K562 (cell line): ENCODE measurements around the gene IMP4. TPM values are rescaled to one million over a fixed set of nuclear protein-coding genes. Genes with fewer than 3 reads are reported as not detected.

Source experiments
- ATAC-seq: fragments of 200-7000 bp; cut with Tn5 transposase; 3 replicates; pipeline ENCODE4 v1.9.1; 2020; ENCODE audit warnings: moderate library complexity
- BruUV-seq: library from RNA; stranded (reverse); fragments of 400-500 nt; replicated peaks from 2 replicates; lab custom pipeline; 2021; lab: Mats Ljungman, UMichigan
- CTCF ChIA-PET: fragments of 300-600 bp; formaldehyde crosslinking; extraction: SDS; loops from one replicate; lab custom pipeline; 2021; ENCODE audit warnings: low intra/inter-chr PET ratio; lab: Yijun Ruan, JAX
- POLR2A ChIA-PET: fragments of 300-600, 350-650 bp; sonication (Branson Sonifier 250); formaldehyde crosslinking; extraction: SDS; loops from one replicate; lab custom pipeline; 2021; ENCODE audit warnings: antibody characterized with exemption, inconsistent platforms; lab: Yijun Ruan, JAX
- DNase-seq, 4 experiments: peaks; one replicate each; pipeline versions ENCODE4 v3.0.0 to v3.0.0-alpha.2; 2011 to 2018; ENCODE audit warnings: low spot score in 3 of 4, mixed read lengths in 3 of 4; ENCODE audit errors: extremely low read depth in 1 of 4
- FAIRE-seq: peaks from 2 replicates; lab custom pipeline; 2011; peaks lifted over from hg19 to GRCh38; lab: Jason Lieb, UNC
- H2AFZ ChIP-seq: 2 replicates; pipeline ENCODE4 v1.6.0; 2011; ENCODE audit warnings: low read depth, low read length, control low read depth, inconsistent platforms
- H3K27ac ChIP-seq: fragments of 200-600 bp; 3 replicates; pipeline ENCODE4 v1.8.0; 2011; ENCODE audit warnings: low read depth, mild to moderate bottlenecking, control low read depth, inconsistent platforms, low read length, moderate library complexity, mixed read lengths; ENCODE audit errors: extremely low read depth
- H3K27me3 ChIP-seq, 2 experiments: fragments of 300-600 bp in 1 of 2; 2 replicates in 1 of 2; 3 replicates in 1 of 2; pipeline versions ENCODE4 v1.6.0 to v1.8.0; 2011; ENCODE audit warnings: inconsistent platforms in 2 of 2, low read length in 2 of 2, mild to moderate bottlenecking in 1 of 2, mixed read lengths in 1 of 2, moderate library complexity in 1 of 2; ENCODE audit not compliant: control insufficient read depth in 2 of 2, insufficient read depth in 2 of 2
- H3K36me3 ChIP-seq: fragments of 300-600 bp; 3 replicates; pipeline ENCODE4 v1.8.0; 2011; ENCODE audit warnings: mild to moderate bottlenecking, low read length, inconsistent platforms; ENCODE audit not compliant: control insufficient read depth, insufficient read depth
- H3K4me1 ChIP-seq, 2 experiments: fragments of 200-600 bp in 1 of 2; replicated peaks in 1 of 2; 2 replicates in 1 of 2; 3 replicates in 1 of 2; pipeline versions ENCODE4 v1.5.1 to v1.8.0; 2011; ENCODE audit warnings: inconsistent platforms in 2 of 2, low read length in 2 of 2, mild to moderate bottlenecking in 1 of 2, mixed read lengths in 1 of 2, moderate library complexity in 1 of 2; ENCODE audit not compliant: control insufficient read depth in 2 of 2, insufficient read depth in 2 of 2
- H3K4me2 ChIP-seq: 2 replicates; pipeline ENCODE4 v1.6.1; 2011; ENCODE audit warnings: low read length, control low read depth, inconsistent platforms, mixed read lengths; ENCODE audit not compliant: insufficient read depth
- H3K4me3 ChIP-seq: fragments of 200-600 bp; sonication (generic), shearing (Covaris generic); 2 replicates; pipeline ENCODE4 v1.5.1; 2016; ENCODE audit warnings: control low read depth, inconsistent platforms
- H3K79me2 ChIP-seq: fragments of 200-600 bp; 3 replicates; pipeline ENCODE4 v1.8.0; 2011; ENCODE audit warnings: low read length, inconsistent platforms; ENCODE audit not compliant: control insufficient read depth, insufficient read depth
- H3K9ac ChIP-seq, 2 experiments: 2 replicates each; pipeline versions ENCODE4 v1.6.0 to v1.6.1; 2011; ENCODE audit warnings: low read depth in 2 of 2, low read length in 2 of 2, control low read depth in 1 of 2, inconsistent platforms in 1 of 2, mild to moderate bottlenecking in 1 of 2, mixed read lengths in 1 of 2; ENCODE audit not compliant: insufficient read depth in 1 of 2
- H3K9me1 ChIP-seq: one replicate; pipeline ENCODE4 v1.6.0; 2011; ENCODE audit warnings: inconsistent platforms, mild to moderate bottlenecking, low read length, moderate library complexity; ENCODE audit not compliant: control insufficient read depth, insufficient read depth
- H3K9me3 ChIP-seq: replicated peaks from 2 replicates; pipeline ENCODE4 v1.5.1; 2011; ENCODE audit warnings: low read depth, low read length, inconsistent platforms; ENCODE audit not compliant: control insufficient read depth, insufficient read depth
- H4K20me1 ChIP-seq: replicated peaks from 2 replicates; pipeline ENCODE4 v1.6.1; 2011; ENCODE audit warnings: low read length, inconsistent platforms, mixed read lengths; ENCODE audit not compliant: control insufficient read depth, insufficient read depth
- ASH1L ChIP-seq: fragments of 450-650 bp; IDR thresholded peaks from 2 replicates; pipeline ENCODE4 v1.6.1; 2018; ENCODE audit warnings: borderline replicate concordance, mild to moderate bottlenecking, low read depth; ENCODE audit not compliant: partially characterized antibody
- CTCF ChIP-seq, 3 experiments: IDR thresholded peaks in 2 of 3; conservative IDR thresholded peaks in 1 of 3; 2 replicates each; pipeline ENCODE4 v1.5.1; 2011 to 2012; ENCODE audit warnings: low read length in 3 of 3, mild to moderate bottlenecking in 3 of 3, control low read depth in 2 of 3, improper control_type of control experiment in 1 of 3, inconsistent platforms in 1 of 3, low read depth in 1 of 3, mixed read lengths in 1 of 3, moderate library complexity in 1 of 3; ENCODE audit not compliant: insufficient read depth in 2 of 3
- MTA3 ChIP-seq: fragments of 450-650 bp; formaldehyde crosslinking; IDR thresholded peaks from 2 replicates; pipeline ENCODE4 v1.6.1; 2017; ENCODE audit warnings: mild to moderate bottlenecking, borderline replicate concordance
- NR2C1 ChIP-seq, 2 experiments: fragments of 450-650 bp; IDR thresholded peaks; 2 replicates each; pipeline ENCODE4 v1.6.1; 2017; ENCODE audit warnings: mild to moderate bottlenecking in 2 of 2, antibody characterized with exemption in 1 of 2, inconsistent platforms in 1 of 2, missing compliant biosample characterization in 1 of 2, missing genetic modification characterization in 1 of 2
- RAD21 ChIP-seq, 2 experiments: fragments of 250-450 bp in 1 of 2; fragments of 450-650 bp in 1 of 2; sonication (Bioruptor Pico) in 1 of 2; formaldehyde crosslinking in 1 of 2; IDR thresholded peaks in 1 of 2; conservative IDR thresholded peaks in 1 of 2; 2 replicates each; pipeline versions ENCODE4 v1.4.0 to v1.8.0; 2020 to 2022; ENCODE audit warnings: mild to moderate bottlenecking in 2 of 2, moderate library complexity in 1 of 2
- ZBTB33 ChIP-seq: sonication (generic); formaldehyde crosslinking; IDR thresholded peaks from 2 replicates; pipeline ENCODE4 v1.8.1; 2023; ENCODE audit warnings: mild to moderate bottlenecking, missing genetic modification reagents
- WGBS: fragments of 100-300 bp; shearing (Covaris generic); methylation state at CpG from one replicate; pipeline ENCODE4 v1.1.6; 2016; ENCODE audit warnings: low coverage, mixed read lengths; ENCODE audit not compliant: insufficient coverage; ENCODE audit errors: missing lambda C conversion rate; 5-methylcytosine and 5-hydroxymethylcytosine counted together
- in situ Hi-C: fragments of 300-500 bp; cut with MboI; formaldehyde crosslinking; loops from 4 replicates; pipeline ENCODE4 v1.15.0; 2018; ENCODE audit warnings: inconsistent platforms, mixed read lengths
- intact Hi-C: fragments of 100-400 bp; cut with micrococcal nuclease; formaldehyde crosslinking; loops from 2 replicates; pipeline ENCODE4 v1.14.2; 2022
- polyA plus RNA-seq, 8 experiments: library from polyadenylated mRNA; depleted of rRNA in 4 of 8; stranded (reverse) in 5 of 8; unstranded in 3 of 8; fragments of >200 nt; fragmentation: Nextera tagmentation in 2 of 8; fragmentation: Illumina TruSeq in 1 of 8; extraction: Ambion mirVana in 2 of 8; extraction: Trizol in 1 of 8; gene quantifications; 2 replicates each; pipeline versions ENCODE4 v1.2.1 to v1.2.3, GENCODE V29; 2011 to 2014; ENCODE audit warnings: inconsistent platforms in 1 of 8, missing spikeins in 1 of 8
- total RNA-seq, 7 experiments: library from RNA; depleted of rRNA in 6 of 7; stranded (reverse); fragments of >200 nt in 6 of 7; fragmentation: Illumina TruSeq in 2 of 7; extraction: Trizol in 2 of 7; gene quantifications; 2 replicates each; pipeline versions ENCODE4 v1.2.1 to v1.2.3, GENCODE V29; 2011 to 2021; ENCODE audit warnings: low replicate concordance in 1 of 7

IMP4 gene
- total and polyA plus RNA-seq, 9 of the 15 experiments (the other 6 are each of a cell fraction or from before 2014, with no cell fraction given), result 35.4 to 209 (median 100.0) TPM

GRCh38 chr2:130376433-130377293 is 34.0 kb downstream of the IMP4 start:
- ATAC-seq (no peak), DNase-seq (no peak), FAIRE-seq (no peak)
- ChIA-PET CTCF (no interaction called here), POLR2A (interaction anchor here (0.7 to 4.0 kb wide), 3 partner anchors 13 to 21 kb away, joined by 3 to 18 read pairs (median 5); partner anchors contain the start of gene PTPN18)
- Histone ChIP-seq H3K27ac (no peak overlapping the region), H3K4me3 (no peak overlapping the region), H3K9me3 (peaks cover 2% of the 10 kb centered on the region; the same call in 1 of the 2 replicates), H3K4me2 (no peak overlapping the region), H3K4me1 (peaks cover 49 to 60% of the 10 kb centered on the region in 2 experiments), H3K79me2 (peaks cover 35% of the 10 kb centered on the region), H3K27me3 (no peaks in the 10 kb centered on the region), H4K20me1 (no peaks in the 10 kb centered on the region), H3K9me1 (no peaks in the 10 kb centered on the region), H3K36me3 (peaks cover 21% of the 10 kb centered on the region; the same call in 2 of the 3 replicates), H2AFZ (no peak overlapping the region), H3K9ac (no peak overlapping the region)
- in situ Hi-C loops (loop anchor here (25.0 kb wide), 1 partner anchor 211 kb away; the partner anchor contains the start of gene CFC1), intact Hi-C loops (no loop called here)
- BruUV-seq, result no TSS peak
- WGBS, result 66% methylated on average over 10 of the region's 11 CpGs
- TF ChIP-seq MTA3 (no peak), CTCF (IDR thresholded peaks at IDR 0.05 in 2 of 3, conservative IDR thresholded peaks at IDR 0.05 in 1 of 3; ENCODE audit: insufficient read depth in 2 of 3, low read depth in 1 of 3, low read length in 3 of 3) (peak; percentile 24 to 85 (median 47); a peak in 4 of 6 replicates), RAD21 (CRISPR knock-in tag; conservative IDR thresholded peaks at IDR 0.05 in 1 of 2, IDR thresholded peaks at IDR 0.05 in 1 of 2) (peak in 1 of 2 experiments; percentile 12; a peak in 1 of 4 replicates), NR2C1 (IDR thresholded peaks at IDR 0.05) (no peak), NR2C1 (tag; IDR thresholded peaks at IDR 0.05) (no peak), ZBTB33 (CRISPR knock-in tag) (no peak), ASH1L (no peak)
